Spleen (tissue), 7 donors: ENCODE results near the gene GBA3.

Source experiments
- POLR2AphosphoS5 ChIP-seq, 3 donors: sonication (generic); formaldehyde crosslinking; IDR thresholded peaks; one replicate each; pipeline ENCODE4 v1.5.1; 2017; ENCODE audit warnings: antibody characterized with exemption in 3 of 3
- TF ChIP-seq, protein P1 (sequence below), 11 experiments: fragments of 200-600 bp in 7 of 11; fragments of 450-650 bp in 4 of 11; sonication (generic) in 4 of 11; IDR thresholded peaks in 8 of 11; conservative IDR thresholded peaks in 3 of 11; 1 replicate in 7 of 11; 2 replicates in 4 of 11; pipeline versions ENCODE4 v1.4.0 to v1.8.0; 2016 to 2021; ENCODE audit warnings: antibody characterized with exemption in 11 of 11, inconsistent platforms in 4 of 11, mild to moderate bottlenecking in 1 of 11
- donor health status: DM: no; HTN: no; CAD: no; lungs with moderate emphysema.
- donor health status: DM: no; HTN: no; CAD: no.
- donor health status: DM: no; HTN: no; CAD: no.

DNA sequence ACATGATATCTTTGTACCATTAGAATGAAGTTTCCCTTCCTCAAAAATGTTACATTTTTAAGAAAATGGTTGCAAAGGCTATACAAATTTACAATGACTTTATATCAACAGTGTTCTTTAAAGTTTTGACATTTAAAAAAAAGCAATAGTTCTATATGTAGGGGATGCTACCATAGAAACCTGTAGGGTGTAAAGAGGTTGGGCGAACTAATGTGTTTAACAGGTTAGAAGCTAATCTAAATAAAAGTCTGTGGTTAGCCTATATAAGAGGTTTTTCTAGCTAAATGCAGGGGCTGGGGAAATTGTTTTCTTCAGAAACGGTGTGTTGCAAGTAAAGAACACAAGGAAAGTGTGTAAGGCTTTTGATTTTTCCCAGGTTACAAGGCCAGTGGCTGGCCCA, 73.3 kb downstream of the GBA3 start:
- TF ChIP-seq, protein P1, sequence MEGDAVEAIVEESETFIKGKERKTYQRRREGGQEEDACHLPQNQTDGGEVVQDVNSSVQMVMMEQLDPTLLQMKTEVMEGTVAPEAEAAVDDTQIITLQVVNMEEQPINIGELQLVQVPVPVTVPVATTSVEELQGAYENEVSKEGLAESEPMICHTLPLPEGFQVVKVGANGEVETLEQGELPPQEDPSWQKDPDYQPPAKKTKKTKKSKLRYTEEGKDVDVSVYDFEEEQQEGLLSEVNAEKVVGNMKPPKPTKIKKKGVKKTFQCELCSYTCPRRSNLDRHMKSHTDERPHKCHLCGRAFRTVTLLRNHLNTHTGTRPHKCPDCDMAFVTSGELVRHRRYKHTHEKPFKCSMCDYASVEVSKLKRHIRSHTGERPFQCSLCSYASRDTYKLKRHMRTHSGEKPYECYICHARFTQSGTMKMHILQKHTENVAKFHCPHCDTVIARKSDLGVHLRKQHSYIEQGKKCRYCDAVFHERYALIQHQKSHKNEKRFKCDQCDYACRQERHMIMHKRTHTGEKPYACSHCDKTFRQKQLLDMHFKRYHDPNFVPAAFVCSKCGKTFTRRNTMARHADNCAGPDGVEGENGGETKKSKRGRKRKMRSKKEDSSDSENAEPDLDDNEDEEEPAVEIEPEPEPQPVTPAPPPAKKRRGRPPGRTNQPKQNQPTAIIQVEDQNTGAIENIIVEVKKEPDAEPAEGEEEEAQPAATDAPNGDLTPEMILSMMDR (IDR thresholded peaks at IDR 0.05 in 8 of 11, conservative IDR thresholded peaks at IDR 0.05 in 3 of 11) = no peak
- no peak for TF ChIP-seq POLR2AphosphoS5 (IDR thresholded peaks at IDR 0.05)
